ENCODE results near the gene RRAGC.
A peak's percentile ranks its signal among the peaks of the same experiment; 100 is the strongest.

The RRAGC gene, protein sequence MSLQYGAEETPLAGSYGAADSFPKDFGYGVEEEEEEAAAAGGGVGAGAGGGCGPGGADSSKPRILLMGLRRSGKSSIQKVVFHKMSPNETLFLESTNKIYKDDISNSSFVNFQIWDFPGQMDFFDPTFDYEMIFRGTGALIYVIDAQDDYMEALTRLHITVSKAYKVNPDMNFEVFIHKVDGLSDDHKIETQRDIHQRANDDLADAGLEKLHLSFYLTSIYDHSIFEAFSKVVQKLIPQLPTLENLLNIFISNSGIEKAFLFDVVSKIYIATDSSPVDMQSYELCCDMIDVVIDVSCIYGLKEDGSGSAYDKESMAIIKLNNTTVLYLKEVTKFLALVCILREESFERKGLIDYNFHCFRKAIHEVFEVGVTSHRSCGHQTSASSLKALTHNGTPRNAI

GRCh38 chr1:38859561-38860453 is at the start of gene RRAGC:
TSS of gene RRAGC (minus strand) at chr1:38859772. CDS start at chr1:38859646, 126 bp downstream.
- DNase-seq (ENCODE audit: low read depth in 2 of 2): peak; percentile 97 to 98

DNA sequence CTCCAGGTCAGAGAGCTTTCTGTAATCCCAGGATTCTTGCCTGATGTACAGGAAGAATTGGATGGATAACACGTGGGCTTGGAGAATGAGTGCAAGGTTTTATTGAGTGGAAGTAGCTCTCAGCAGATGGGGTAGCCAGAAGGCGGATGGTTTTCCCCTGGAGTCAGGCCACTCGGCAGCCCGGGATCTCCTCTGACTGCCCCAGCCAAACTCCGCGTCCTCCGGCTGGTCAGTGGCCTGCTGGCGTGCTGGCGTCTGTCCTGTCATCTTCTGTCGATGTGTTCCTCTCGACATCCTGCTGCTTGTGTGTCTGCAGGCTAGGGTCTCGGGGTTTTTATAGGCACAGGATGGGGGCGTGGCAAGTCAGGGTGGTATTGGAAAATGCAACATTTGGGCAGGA is 49.2 kb upstream of the RRAGC start:
- DNase-seq (ENCODE audit: low read depth in 2 of 2): no peak

DNA sequence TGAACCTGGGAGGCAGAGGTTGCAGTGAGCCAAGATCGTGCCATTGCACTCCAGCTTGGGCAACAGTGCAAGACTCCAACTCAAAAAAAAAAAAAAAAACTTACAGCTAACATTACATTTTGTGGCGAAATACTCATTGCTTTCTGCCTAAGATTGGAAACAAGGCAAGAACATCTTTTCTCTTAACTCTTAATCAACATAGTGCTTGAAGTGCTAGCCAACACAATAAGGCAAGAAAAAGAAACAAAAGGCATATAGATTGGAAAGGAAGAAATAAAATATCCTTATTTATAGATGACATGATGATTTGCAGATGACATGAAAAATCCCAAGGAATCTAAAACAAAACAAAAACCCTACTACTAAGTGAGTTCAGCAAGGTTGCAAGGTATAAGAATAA is 46.4 kb upstream of the RRAGC start:
- DNase-seq (ENCODE audit: low read depth in 2 of 2): no peak

GRCh38 chr1:38899560-38899959 is 40.0 kb upstream of the RRAGC start:
- DNase-seq (ENCODE audit: low read depth in 2 of 2): no peak

- no peak for DNase-seq (ENCODE audit: low read depth in 2 of 2)
These were observed 39.2 kb upstream of the RRAGC start for GRCh38 chr1:38898653-38899230.

- no peak for DNase-seq (ENCODE audit: low read depth in 2 of 2)
These were observed 36.6 kb upstream of the RRAGC start for GRCh38 chr1:38896169-38896568.

- no peak for DNase-seq (ENCODE audit: low read depth in 2 of 2)
These were observed 33.4 kb upstream of the RRAGC start for GRCh38 chr1:38892976-38893375.

- DNase-seq (ENCODE audit: low read depth in 2 of 2): no peak
These were observed 32.2 kb upstream of the RRAGC start for GRCh38 chr1:38891753-38892152.

- no peak for DNase-seq (ENCODE audit: low read depth in 2 of 2)
These were observed 30.0 kb upstream of the RRAGC start for GRCh38 chr1:38889589-38889988.

DNA sequence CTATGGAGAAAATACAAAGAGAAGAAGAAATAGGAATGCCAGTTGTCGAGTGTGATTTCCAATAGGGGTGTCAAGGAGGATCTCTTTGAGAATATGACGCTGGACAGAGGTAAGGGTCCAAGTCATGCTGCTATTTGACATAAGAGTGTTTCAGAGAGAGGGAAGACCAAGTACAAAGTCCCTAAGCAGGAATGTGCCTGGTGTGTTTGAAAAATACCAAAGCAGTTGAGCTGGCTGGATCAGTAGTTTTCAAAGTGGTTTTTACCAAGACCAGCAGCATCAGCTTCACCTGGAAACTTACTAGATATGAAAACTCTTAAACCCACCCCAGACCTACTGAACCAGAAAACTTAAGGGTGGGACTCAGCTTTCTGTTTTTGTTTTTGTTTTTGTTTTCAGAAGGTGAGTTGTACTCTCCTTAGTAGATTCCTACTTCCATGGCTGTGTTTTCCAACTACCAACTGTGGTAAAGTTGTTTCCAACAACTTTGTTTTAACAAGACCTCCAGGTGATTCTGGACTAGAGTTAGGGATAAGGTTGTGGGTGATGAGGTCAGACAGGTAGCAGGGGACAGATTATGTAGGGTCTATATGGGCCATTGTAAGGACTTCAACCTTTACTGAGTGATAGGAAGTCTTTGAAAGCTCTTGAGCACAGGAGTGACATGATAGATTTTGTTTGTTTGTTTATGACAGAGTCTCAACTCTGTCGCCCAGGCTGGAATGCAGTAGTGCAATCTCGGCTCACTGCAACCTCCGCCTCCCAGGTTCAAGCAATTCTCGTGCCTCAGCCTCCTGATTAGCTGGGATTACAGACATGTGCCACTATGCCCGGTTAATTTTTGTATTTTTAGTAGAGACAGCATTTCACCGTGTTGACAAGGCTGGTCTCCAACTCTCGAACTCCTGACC is 29.1 kb upstream of the RRAGC start:
- no peak for DNase-seq (ENCODE audit: low read depth in 2 of 2)

DNA sequence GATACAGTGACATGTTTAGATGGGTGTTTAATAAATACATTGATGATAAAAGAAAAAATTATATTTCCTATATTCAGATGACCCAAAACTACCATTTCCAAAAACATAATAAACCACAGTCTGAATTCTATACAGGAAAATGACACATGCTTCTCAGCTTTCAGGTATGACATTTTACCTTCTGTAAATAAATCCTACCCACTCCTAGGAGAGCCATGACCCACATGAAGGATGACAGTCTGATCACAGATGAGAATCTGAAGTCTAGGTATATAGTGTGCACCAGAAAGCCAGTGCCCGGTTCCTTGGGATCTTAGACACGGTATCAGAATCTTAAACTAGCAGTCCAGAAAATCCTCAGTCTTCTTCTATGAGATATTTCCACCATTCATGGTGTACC is 25.5 kb upstream of the RRAGC start:
- no peak for DNase-seq (ENCODE audit: low read depth in 2 of 2)

- DNase-seq (ENCODE audit: low read depth in 2 of 2): no peak
These were observed 21.9 kb upstream of the RRAGC start, which contains the start of gene GJA9 for GRCh38 chr1:38881487-38881886. TSS of gene GJA9 (minus strand) at chr1:38881587. CDS start at chr1:38876098, 5,489 bp downstream.

DNA sequence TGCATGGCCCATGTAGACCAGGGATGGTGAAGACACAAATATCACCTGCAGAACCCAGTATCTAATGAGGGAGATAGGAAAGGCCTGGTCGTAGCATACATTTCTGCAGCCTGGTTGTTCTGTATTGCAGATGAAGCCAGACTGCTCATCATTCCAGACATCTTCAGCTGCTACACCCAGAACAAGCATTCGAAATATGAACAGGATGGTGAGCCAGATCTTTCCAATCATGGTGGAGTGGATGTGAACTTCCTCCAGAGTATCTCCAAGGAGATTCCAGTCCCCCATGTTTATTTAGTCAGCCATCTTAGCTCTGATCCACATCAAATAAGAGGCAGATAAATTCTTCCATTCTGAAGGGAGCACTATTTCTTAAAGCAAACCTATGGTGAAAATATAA is 16.2 kb upstream of the RRAGC start:
- no peak for DNase-seq (ENCODE audit: low read depth in 2 of 2)

DNA sequence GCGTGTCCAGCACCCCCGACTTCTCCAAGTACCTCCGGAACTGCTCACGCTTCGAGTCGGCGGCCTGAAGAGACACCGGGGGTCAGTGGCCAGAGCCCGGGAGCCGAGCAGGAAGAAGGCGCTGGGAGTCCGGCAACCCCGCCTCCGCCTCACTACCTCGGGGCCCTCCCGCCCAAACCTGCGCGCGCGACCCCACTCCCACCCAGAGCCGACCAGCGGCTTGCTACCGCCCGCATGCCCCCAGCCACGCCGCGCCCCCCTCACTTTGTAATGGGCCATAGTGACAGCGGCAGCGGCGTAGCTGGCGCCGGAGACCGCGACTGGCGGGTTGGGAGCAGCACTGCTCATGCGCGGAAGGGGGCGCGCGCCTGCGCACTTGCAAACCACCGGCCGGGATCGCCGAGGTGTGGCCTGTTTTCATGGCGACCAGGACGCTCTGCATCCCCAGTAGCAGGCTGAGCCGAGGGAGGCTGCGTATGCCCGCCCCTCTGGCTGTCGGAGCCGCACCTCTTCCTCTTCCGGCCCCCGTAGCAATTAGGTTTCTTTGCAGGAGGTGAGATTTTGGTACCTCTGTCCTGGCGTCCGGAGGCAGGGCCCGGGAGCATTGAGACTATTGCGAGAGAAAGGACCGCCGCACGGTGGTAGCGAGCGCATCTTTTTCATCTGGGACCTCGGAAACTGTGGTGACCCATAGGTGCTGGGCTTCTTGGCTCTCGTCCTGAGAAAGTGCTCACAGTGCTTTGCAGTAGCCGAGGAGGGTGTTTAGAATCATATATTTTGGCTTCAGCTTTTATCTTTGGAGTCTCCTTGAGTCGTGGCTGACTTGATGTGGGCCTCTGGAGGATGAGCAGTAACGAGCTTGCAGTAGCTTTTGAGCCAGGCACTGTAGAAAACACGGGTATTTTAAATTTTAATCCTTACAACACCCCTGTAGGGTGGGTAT is 13.7 kb upstream of the RRAGC start, which contains the start of gene MYCBP:
MYCBP (minus strand) TSS at position 322 of the 943 bp plus-strand sequence; CDS start at position 279, 43 bp downstream.
- DNase-seq (ENCODE audit: low read depth in 2 of 2): peak; percentile 92 to 94

DNA sequence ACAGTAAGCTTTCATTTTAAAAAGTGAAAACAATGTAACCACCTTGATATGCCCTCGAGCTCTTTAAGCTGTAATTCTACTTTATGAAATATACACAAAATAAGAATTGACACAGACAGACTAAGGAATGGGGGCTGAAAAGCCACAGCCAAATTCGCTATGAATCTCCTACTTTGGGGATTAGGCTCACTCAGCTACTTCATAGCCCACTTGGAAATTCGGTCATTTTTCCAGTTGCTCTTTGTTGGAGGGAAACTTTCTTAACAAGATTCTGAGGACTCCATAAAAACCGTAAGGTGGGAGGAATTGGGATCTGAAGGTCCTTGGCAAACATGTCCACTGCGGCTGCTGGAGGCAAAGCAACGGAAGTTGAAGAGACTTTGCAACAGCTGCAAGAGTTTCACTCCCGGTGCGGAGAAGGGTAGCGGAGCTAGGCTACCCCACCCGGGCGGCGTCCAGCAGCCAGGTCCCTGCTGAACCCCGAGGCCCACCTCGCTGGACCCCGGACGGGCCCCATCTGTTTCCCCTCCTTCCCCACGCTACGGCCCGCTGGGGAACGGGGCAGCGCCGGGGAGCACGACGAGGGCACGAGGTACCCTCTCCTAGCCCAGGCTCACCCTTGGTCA is 12.9 kb upstream of the RRAGC start:
- DNase-seq (ENCODE audit: low read depth in 2 of 2): no peak

GRCh38 chr1:38870996-38871395 is 11.4 kb upstream of the RRAGC start:
- no peak for DNase-seq (ENCODE audit: low read depth in 2 of 2)

DNA sequence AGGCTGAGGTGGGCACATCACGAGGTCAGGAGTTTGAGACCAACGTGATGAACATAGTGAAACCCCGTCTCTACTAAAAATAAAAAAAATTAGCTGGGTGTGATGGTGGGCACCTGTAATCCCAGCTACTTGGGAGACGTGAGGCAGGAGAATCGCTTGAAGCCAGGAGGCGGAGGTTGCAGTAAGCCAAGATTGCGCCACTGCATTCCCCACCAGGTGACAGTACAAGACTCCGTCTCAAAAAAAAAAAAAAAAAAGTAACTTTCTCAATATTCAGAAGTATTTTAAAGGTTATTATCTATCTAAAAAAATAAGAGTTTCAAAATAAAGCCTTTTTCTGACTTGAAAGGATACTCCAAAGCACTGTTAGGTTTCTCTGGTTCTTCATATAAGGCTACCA is 7.6 kb upstream of the RRAGC start:
- DNase-seq (ENCODE audit: low read depth in 2 of 2): no peak

GRCh38 chr1:38865112-38865715 is 5.6 kb upstream of the RRAGC start:
- no peak for DNase-seq (ENCODE audit: low read depth in 2 of 2)

DNA sequence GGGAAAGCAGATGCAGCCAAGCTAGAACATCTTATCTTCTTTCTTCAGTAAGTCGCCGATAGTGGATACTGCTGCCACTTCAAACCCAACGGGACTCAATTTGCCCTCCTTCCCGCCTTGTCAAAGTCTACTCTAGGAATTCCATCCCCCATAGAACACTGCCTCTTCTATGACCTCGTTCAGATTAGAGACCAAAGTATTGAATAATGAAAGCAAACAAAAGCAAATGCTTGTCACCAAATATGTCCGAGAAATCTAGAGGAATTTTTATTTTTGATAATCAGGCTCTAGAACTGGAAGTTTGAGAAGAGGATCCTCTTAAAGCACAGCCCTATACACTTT is 853 bp upstream of the RRAGC start:
- no peak for DNase-seq (ENCODE audit: low read depth in 2 of 2)
